Left forelimb (tissue), 1 donor: ENCODE results near the gene HNRNPL.
"Not testable (repeated sequence)": the region's sequence is repeated elsewhere in the genome, so short reads cannot be mapped to it uniquely, and the experiment has no call there.

Experiments
- DNase-seq: peaks from one replicate; pipeline ENCODE4 v3.0.0-alpha.2; 2018; ENCODE audit warnings: low spot score

The HNRNPL gene

DNA sequence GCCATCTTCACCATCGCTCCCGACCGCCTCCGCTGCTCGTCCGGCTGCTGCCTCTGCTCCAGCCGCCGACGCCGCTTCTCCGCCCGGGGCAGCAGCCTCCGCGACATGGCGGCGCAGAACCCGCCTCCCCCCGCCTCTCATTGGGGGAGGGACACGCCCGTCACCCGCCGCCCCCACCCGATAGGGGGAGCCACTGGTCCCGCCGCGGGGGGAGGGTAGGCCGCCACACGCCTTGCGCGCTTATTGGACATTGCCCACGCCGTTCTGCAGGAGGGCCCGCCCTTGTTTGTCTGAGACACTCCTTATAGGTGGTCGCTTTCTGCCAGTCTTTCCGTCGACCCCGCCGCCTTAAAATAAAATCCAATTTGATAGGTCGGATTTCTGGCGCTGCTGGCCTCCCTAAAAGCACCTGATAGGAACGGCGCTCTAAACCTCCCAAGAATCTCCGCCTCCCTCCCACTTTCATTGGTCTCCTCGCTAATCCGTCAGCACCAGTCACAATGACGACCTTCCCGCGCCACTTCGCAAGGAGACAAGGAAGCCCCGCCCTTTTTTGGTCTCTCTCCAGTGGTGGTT lies at the start of gene HNRNPL:
Gene HNRNPL (minus strand): TSS at position 127 of the 576 bp plus-strand sequence. CDS start 20 bp downstream, at position 107.
- peak; percentile 100 for DNase-seq

DNA sequence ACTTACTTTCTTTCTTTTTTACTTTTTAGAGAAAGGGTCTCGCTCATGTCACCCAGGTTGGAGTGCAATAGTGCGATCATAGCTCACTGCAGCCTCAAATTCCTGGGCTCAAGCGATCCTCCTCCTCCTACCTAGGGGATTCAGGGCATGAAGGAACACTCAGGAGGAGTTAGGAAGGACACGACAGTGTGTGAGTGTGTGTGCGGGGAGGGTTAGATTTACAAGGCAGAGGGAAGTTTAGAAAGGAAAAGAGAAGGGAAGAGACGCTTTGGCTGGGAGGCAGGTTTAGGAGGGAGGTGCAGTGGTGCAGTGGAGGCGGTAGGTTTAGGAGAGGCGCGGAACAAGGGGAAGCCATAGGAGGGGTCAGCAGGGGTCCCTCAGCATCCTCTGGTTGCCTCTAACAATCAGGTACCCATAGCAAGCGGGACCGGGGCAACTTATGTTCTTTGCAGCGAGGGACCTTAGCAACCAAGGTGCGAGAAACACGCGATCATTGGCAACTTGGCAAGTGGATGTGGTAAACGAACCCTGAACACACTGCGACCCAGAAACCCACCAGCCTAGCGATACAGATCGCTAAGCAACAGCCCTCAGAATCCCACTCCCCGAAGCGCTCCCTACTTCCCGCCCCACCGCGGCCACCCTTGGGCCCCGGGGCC lies 49.1 kb upstream of the HNRNPL start:
- DNase-seq, result no peak

- DNase-seq, result no peak
Measured at GRCh38 chr19:38894968-38895367, 45.2 kb upstream of the HNRNPL start.

GRCh38 chr19:38893341-38893771 lies 43.6 kb upstream of the HNRNPL start:
- DNase-seq, result no peak

- no peak for DNase-seq
Measured at GRCh38 chr19:38892841-38893240, 43.1 kb upstream of the HNRNPL start.

- no peak for DNase-seq
Measured at GRCh38 chr19:38891771-38892170, 42.0 kb upstream of the HNRNPL start.

- no peak for DNase-seq
Measured at GRCh38 chr19:38890686-38891085, 40.9 kb upstream of the HNRNPL start.

DNA sequence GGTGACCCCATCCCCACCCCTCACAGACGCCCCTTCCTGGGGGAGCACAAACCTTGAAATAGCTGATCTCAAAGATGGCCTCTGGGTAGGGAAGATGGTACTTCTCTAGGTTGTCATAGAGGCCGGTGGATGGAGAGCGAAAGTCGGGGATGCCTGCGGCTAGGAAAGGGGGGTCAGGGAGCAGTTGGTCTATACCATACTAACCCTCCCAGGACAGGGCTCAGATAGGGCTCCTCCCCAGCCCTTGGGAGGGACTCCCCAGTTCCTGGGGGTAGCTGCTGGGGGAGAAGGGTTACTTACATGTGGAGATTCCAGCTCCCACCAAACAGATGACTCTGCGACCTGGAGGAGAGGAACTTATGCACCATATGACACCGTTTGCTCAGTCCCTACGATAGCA lies 40.0 kb upstream of the HNRNPL start:
- no peak for DNase-seq

DNA sequence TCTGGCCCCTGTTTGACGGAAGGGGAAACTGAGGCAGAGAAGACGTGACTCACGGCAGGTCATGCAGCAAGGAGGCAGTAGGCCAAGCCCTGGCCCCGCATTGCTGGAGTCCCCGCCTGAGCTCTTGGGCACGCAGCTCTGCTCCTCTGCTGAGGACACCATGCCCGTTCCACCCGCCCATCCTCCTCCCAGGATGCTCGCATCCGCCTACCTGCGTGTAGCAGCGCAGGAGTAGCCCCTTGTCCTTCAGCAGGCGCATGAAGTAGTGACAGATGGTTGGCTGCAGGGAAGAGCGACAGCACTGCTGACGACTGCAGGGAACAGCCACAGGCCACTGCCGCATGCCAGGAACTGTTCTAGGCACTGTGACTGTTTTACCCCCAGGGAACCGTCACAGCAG lies 39.1 kb upstream of the HNRNPL start:
- DNase-seq, result no peak

DNA sequence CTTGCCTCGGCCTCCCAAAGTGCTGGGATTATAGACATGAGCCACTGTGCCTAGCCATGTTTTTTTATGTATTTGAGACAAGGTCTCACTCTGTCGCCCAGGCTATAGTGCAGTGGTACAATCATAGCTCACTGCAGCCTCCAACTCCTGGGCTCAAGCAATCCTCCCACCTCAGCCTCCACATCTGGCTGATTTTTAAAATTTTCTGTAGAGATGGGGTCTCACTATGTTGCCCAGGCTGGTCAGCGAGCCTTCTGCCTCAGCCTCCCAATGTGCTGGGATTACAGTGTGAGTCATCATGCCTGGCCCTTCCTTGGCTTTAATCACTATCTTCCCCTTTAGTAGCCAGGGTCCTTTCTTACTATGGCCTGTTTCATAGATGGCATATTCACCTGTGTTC lies 34.9 kb upstream of the HNRNPL start:
- not testable (repeated sequence) for DNase-seq

GRCh38 chr19:38883286-38883685 lies 33.5 kb upstream of the HNRNPL start:
- no peak for DNase-seq

GRCh38 chr19:38880882-38881609 lies 31.3 kb upstream of the HNRNPL start:
- DNase-seq, result no peak

GRCh38 chr19:38880076-38880881 lies 30.5 kb upstream of the HNRNPL start:
- no peak for DNase-seq

- no peak for DNase-seq
Measured at GRCh38 chr19:38879400-38879751, 29.6 kb upstream of the HNRNPL start.

DNA sequence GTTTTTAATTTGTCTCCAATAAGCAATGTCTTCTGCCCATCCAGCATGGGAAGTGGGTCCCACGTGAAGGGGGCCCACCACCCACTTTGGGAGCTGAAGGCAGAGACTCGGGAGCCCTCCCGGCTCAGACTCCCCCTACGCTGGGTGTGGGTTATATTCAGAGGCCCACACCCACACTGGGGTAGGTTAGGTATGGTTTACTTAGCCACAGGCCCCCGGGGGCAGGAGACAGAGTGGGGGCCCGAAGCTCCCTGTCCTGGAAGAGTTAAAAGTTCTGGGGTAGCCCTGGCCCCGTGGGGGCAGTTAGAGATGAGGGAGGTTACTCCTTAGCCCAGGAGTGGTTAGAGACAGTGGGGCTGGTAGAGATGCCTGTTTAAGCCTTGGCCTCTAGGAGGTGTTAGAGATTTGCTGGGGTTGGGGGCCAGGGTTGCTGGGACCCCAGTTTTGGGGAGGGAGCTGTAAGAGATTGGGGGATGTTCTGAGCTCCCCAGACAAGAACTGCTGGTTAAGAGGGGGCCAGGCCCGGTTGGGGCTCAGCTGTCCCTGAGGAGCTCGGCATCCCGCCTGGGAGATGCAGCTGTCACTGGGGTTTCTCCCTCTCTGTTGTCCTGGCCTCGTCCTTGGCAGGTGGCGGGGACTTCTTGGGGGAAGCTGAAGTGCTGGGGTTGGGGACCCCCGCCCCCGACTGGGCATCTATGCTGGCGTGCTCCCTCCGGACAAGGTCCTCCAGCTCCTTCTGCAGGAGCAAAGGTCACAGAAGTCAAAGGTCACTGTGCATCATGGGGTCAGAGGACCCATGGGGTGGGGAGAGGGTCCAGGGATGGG lies 29.0 kb upstream of the HNRNPL start:
- DNase-seq, result no peak

DNA sequence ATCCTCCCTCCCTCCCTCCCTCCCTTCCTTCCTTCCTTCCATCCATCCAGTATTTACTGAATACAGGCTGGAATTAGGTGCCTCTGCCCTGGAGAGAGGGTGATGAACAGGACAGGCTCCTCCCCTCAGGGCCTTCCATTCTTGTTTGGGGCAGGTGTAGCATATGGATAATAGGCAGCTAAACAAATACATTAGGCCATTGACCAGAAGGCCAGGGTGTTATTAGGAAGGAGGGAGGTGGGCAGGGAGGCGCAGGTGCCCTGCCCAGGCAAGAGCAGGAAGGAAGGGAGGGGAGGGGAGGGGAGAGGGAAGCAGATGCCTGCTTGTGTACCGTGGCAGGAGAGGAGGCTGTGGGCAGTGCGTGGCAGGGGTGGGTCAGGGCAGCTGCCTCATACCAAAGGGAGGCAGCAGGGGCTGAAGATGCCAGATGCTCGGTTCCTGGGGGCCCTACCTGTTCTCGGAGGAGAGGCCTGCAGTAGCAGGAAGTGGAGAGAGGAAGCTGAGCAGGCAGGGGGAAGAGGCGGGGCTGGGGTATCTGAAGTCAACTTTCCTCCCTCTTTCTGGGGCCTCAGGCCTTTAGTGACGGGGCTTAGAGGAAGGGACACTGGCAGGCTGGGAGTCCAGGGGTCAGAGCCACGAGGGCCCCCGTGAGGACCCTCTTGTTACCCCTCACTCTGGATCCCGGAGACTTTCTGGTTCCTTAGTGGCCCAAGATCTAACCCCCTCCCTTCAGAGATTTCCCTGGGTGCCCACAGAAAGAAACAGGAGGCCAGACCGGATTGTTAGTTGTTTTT lies 28.2 kb upstream of the HNRNPL start, which contains the start of gene RINL:
Gene RINL (minus strand): TSS at position 495 of the 794 bp plus-strand sequence. CDS start 1,533 bp downstream, outside the sequence.
- no peak for DNase-seq

DNA sequence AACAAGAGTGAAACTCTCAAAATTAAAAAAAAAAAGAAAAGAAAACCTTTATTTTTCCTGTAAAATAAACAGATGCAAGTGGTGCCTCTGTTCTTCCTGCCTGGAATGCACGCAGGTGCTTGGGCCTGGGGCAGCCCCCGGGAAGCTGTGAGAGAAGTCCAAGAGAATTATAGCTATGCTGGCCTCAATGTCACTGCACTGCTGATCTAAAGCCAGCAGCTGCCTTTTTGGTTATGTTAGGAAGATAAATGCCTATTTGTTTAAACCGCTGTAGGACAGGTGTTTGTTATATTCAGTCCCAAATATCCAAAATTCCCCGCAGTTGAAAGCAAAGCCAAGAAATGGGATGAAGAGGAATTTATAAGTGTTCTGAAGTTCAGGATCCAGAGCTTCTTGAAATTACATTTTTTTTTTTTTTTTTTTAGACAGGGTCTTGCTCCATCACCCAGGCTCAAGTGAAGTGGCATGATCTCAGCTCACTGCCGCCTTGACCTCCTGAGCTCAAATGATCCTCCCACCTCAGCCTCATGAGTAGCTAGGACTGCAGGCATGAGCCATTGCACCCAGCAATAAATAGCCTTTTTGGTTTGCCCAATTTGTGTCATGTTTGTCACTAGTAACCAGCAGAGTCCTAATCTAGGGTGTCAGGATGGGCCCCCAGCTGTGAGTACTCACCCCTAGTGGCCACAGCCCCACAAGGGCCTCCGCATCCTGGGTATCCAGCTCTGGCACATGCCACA lies 26.0 kb upstream of the HNRNPL start:
- DNase-seq, result no peak

DNA sequence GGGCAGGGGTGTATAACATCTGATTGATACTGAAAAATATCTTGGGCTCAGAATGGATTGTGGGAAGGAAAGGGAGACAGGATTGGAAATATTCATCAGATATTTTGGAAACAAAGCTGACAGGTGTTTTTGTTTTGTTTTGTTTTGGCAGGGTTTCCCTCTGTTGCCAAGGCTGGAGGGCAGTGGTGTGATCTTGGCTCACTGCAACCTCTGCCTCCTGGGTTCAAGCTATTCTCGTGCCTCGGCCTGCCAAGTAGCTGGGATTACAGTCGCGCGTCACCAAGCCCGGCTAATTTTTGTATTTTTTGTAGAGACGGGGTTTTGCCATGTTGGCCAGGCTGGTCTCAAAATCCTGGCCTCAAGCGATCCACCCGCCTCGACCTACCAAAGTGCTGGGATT lies 23.6 kb upstream of the HNRNPL start:
- DNase-seq, result not testable (repeated sequence)

DNA sequence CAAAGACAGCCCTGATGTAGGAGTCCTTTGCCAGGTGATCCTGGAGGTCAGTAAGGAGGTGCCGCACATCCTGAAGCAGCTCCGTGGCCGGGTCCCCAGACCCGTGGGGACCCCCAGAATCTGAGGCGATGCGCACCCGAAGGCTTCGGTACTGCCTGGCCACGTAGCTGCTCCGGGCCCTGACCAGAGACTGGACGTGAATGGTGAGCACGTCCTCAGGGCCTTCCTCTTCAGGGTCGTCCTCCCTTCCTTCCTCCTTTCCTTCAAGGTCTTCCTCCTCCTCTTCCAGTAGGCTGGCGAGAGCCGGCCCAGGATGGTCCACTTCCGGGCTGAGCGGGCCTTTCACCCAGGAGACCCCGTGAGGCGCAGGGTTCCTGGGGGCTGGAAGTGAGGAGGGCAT lies 20.8 kb upstream of the HNRNPL start:
- DNase-seq, result no peak
